Non-pigmented ciliary epithelial cell (primary cell): ENCODE data around the gene IFT25.
"Not testable (repeated sequence)": the region's sequence is repeated elsewhere in the genome, so short reads cannot be mapped to it uniquely, and the experiment has no call there.

ENCODE experiments used
- DNase-seq: peaks from one replicate; pipeline ENCODE4 v3.0.0-alpha.2; 2010; ENCODE audit warnings: low read depth

IFT25 gene

GRCh38 chr1:53945433-53946251 is at the start of gene IFT25:
Gene IFT25, minus strand, starts transcription at chr1:53945699. Its CDS starts 5,617 bp downstream, at chr1:53940082.
- peak; percentile 60 for DNase-seq

DNA sequence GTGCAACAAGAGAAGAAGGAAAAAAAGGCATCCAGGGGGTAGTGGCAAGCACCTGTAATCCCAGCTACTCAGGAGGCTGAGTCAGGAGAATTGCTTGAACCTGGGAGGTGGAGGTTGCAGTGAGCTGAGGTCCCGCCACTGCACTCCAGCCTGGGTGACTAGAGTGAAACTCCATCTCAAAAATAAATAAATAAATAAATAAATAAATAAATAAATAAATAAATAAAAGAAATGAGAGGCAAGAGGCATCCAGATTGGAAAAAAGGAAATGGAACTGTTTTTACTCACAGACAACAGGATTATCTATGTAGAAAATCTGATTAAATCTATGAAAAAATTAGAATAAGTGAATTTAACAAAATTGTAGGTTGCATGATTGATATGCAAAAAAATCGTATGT is 49.0 kb upstream of the IFT25 start:
- DNase-seq, result not testable (repeated sequence)

GRCh38 chr1:53992085-53992874 is 46.8 kb upstream of the IFT25 start:
- DNase-seq, result no peak

DNA sequence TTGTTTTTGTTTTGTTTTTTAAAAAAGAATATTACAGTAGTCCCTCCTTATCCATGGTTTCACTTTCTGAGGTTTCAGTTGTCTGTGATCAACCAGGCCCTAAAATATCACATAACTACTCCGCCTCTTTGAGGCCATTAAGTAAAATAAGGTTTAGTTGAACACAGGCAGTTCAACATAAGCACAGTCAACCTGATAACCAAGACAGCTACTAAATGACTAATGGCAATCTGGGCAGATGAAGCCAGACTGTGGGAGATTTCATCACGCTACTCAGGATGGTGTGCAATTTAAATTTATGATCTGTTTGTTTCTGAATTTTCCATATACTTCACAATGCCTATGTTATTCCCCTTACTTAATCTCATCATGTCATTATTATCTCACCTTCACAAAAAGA is 42.4 kb upstream of the IFT25 start:
- DNase-seq, result no peak

GRCh38 chr1:53986458-53986857 is 41.0 kb upstream of the IFT25 start:
- no peak for DNase-seq

GRCh38 chr1:53984726-53985125 is 39.2 kb upstream of the IFT25 start:
- no peak for DNase-seq

GRCh38 chr1:53982763-53983104 is 37.2 kb upstream of the IFT25 start:
- no peak for DNase-seq

DNA sequence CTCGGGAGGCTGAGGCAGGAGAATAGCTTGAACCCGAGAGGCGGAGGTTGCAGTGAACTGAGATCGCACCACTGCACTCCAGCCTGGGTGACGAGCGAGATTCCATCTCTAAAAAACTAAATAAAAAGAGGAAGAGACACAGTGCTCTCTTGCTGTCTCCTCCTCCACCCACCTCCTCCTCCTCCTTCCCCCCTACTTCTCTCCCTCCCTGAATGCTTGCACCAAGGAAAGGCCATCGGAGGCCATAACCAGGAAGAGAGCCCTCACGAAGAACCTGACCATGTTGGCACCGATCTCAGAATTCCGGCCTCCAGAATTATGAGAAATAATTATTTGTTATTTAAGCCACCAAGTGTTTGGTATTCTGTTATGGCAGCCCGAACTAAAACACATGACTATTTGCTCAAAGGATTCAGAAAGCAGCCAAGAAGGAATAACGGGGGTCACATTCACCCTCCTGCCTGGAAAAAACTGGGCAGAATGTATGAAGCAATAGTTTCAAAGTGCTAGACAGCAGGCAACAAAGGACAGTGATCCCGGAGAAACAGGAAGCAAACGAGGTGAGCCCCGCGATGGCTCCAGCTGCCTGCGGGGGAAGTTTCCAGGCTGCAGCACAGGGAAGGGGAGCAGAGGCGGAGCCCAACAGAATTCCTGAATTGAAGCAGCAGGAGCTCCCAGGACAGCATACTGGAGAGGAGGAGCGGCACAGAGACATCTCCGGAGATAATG is 36.7 kb upstream of the IFT25 start:
- no peak for DNase-seq

DNA sequence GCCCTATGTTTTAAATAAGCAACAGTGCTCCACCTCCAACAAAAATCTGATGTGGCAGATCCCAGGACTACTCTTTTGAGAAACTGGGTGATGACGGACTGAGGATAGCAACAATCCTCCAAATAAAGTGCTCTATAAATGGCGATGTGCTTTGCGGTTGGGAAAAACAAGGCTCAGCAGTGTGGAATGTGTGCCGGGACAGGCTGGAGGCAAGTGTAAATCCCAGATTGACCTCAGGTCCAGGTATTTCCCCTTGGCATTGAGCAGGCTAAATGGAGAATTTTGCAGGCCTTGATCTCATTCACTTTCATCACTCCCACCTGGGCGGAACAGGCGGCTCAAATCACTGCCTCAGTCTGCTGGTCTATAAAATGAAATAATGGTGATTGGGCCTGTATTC is 35.7 kb upstream of the IFT25 start:
- DNase-seq, result no peak

GRCh38 chr1:53979712-53980450 is 34.4 kb upstream of the IFT25 start:
- DNase-seq, result no peak

GRCh38 chr1:53975861-53976260 is 30.4 kb upstream of the IFT25 start:
- no peak for DNase-seq

DNA sequence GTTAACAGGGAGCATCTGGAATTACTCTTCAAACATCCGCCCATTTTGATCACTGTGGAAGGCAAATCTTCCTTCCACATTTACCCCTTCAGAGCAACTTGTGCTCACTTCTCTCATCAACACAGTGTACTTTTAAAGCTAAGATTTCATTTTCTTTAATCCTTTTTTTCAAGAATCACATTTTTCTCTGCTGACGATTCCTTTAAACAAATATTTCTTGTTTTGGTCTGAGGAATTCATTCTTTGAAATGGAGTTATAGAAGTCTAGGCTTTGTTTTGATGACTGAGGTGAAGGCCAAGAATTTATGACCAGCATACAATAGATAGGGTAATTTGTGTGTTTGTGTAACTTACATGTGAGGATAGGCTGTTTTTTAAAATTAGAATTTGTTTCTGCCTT is 26.2 kb upstream of the IFT25 start:
- DNase-seq, result no peak

GRCh38 chr1:53969323-53969722 is 23.8 kb upstream of the IFT25 start:
- DNase-seq, result not testable (repeated sequence)

GRCh38 chr1:53968125-53968513 is 22.6 kb upstream of the IFT25 start:
- DNase-seq, result no peak

- DNase-seq, result no peak
Measured at GRCh38 chr1:53967409-53968124, 22.1 kb upstream of the IFT25 start.

DNA sequence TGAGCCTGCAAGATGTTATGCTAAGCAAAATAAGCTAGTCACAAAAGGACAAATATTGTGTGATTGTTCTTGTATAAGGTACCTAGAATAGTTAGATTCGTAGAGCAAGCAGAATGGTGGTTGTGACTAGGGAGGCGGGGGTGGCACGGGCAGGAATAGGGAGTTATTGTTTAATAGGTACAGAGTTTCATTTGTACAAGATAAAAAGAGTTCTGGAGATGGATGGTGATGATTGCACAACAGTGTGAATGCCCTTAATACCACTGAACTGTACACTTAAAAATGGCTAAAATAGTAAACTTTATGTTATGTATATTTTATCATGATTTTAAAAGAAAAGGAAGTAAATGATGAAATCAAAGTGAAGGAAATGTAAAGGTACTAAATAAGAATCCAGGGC is 21.3 kb upstream of the IFT25 start:
- no peak for DNase-seq

- DNase-seq, result no peak
Measured at GRCh38 chr1:53964109-53964508, 18.6 kb upstream of the IFT25 start.

- no peak for DNase-seq
Measured at GRCh38 chr1:53963460-53963859, 18.0 kb upstream of the IFT25 start.

GRCh38 chr1:53962395-53962794 is 16.9 kb upstream of the IFT25 start:
- DNase-seq, result no peak

- DNase-seq, result no peak
Measured at GRCh38 chr1:53959664-53960250, 14.3 kb upstream of the IFT25 start.

GRCh38 chr1:53957194-53957818 is 11.8 kb upstream of the IFT25 start:
- DNase-seq, result peak; percentile 47
